ENCODE measurements around the gene MOK.
A peak's percentile ranks its signal among the peaks of the same experiment; 100 is the strongest.

Gene MOK

GRCh38 chr14:102333390-102333789, 28.4 kb upstream of the MOK start:
- TF ChIP-seq CTCF (IDR thresholded peaks at IDR 0.05) = no peak

DNA sequence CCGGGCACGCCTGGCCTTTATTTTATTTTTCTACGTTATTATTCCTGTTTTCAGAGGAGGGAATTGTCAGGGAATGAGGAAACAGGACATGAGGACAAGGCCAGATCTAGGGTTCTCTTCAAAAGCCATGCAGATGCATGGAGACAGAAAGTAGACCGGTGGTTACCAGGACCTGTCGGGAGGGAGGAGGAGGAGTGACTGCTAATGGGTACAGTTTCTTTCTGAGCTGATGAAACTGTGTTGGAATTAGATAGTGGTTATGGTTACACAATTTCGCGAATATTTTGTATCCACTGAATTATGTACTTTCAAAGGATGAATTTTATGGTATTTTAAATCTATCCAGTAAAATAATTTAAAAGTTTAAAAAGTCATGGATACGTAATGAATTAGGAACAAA, 25.8 kb upstream of the MOK start:
- no peak for TF ChIP-seq CTCF (IDR thresholded peaks at IDR 0.05)

- TF ChIP-seq CTCF (IDR thresholded peaks at IDR 0.05) = no peak
Measured at GRCh38 chr14:102326583-102326982, 21.6 kb upstream of the MOK start.

DNA sequence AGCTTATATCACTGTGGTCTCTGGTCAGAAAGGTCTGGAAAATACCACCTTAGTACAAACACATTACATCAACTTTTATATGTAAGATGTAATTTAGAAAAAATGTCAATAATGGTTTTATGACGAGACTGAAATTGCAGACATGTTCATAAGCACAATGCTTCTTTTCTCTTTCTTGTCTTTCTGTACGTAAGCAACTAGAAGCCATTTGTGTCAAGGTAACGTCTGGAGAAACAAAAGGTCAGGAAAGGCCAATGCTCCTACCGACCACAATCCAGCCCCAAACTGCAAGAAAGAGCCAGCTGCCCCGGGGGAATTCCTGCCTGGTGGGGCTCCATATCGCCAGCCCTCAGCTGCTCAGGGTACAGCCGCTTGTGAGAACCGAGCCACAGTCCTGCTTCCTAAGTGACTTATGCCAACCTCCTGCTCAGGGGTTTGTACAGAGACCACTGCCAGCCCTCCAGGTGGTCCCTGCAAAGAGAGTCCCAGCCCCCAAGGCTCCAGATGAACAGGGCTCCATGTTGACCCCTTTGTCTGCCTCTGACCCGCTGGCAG, 20.9 kb upstream of the MOK start:
- no peak for TF ChIP-seq CTCF (IDR thresholded peaks at IDR 0.05)

GRCh38 chr14:102323102-102323501, 18.1 kb upstream of the MOK start:
- peak; percentile 50 for TF ChIP-seq CTCF (IDR thresholded peaks at IDR 0.05)

GRCh38 chr14:102321456-102322422, 16.8 kb upstream of the MOK start:
- TF ChIP-seq CTCF (IDR thresholded peaks at IDR 0.05) = no peak

- no peak for TF ChIP-seq CTCF (IDR thresholded peaks at IDR 0.05)
Measured at GRCh38 chr14:102320671-102321455, 15.9 kb upstream of the MOK start.
